IMR-90 (cell line): ENCODE measurements around the gene IL10. TPM values are rescaled to one million over a fixed set of nuclear protein-coding genes. Genes with fewer than 3 reads are reported as not detected.

ENCODE experiments used
- ATAC-seq: fragments of 200-7000 bp; cut with Tn5 transposase; 2 replicates; pipeline ENCODE4 v1.9.1; 2020; ENCODE audit warnings: low read depth, mild to moderate bottlenecking, moderate library complexity
- BruUV-seq: library from RNA; stranded (reverse); fragments of 400-500 nt; replicated peaks from 2 replicates; lab custom pipeline; 2021; lab: Mats Ljungman, UMichigan
- CTCF ChIA-PET: fragments of 300-600 bp; formaldehyde crosslinking; extraction: SDS; loops from one replicate; lab custom pipeline; 2021; ENCODE audit warnings: antibody characterized with exemption; lab: Yijun Ruan, JAX
- POLR2A ChIA-PET: fragments of 300-600 bp; sonication (Branson Sonifier 250); formaldehyde crosslinking; loops from one replicate; lab custom pipeline; 2022; ENCODE audit warnings: antibody characterized with exemption; ENCODE audit not compliant: unreplicated experiment; lab: Charles Lee
- DNase-seq: peaks from one replicate; pipeline ENCODE4 v3.0.0; 2013
- H2AFZ ChIP-seq: replicated peaks from 2 replicates; pipeline ENCODE3; 2013; ENCODE audit warnings: low read length, mild to moderate bottlenecking; ENCODE audit not compliant: poor library complexity
- H2AK5ac ChIP-seq: 2 replicates; pipeline ENCODE4 v1.6.1; 2013; ENCODE audit warnings: low read depth, low read length, inconsistent platforms
- H2AK9ac ChIP-seq: replicated peaks from 2 replicates; pipeline ENCODE3; 2013; ENCODE audit warnings: mild to moderate bottlenecking, low read depth, low read length, moderate library complexity; ENCODE audit not compliant: poor library complexity
- H2BK120ac ChIP-seq: 2 replicates; pipeline ENCODE4 v1.6.1; 2013; ENCODE audit warnings: low read depth, low read length, inconsistent platforms
- H2BK15ac ChIP-seq: 3 replicates; pipeline ENCODE4 v1.6.1; 2013; ENCODE audit warnings: low read depth, low read length, inconsistent platforms
- H2BK20ac ChIP-seq: 2 replicates; pipeline ENCODE4 v1.6.1; 2013; ENCODE audit warnings: low read depth, mild to moderate bottlenecking, inconsistent platforms, low read length, moderate library complexity
- H2BK5ac ChIP-seq: 2 replicates; pipeline ENCODE4 v1.6.1; 2013; ENCODE audit warnings: mild to moderate bottlenecking, low read depth, low read length, inconsistent platforms; ENCODE audit not compliant: poor library complexity, severe bottlenecking
- H3K14ac ChIP-seq: replicated peaks from 2 replicates; pipeline ENCODE4 v1.6.1; 2013; ENCODE audit warnings: low read depth, low read length, inconsistent platforms
- H3K18ac ChIP-seq: 2 replicates; pipeline ENCODE4 v1.6.1; 2013; ENCODE audit warnings: low read depth, low read length, control low read depth
- H3K23ac ChIP-seq: 2 replicates; pipeline ENCODE4 v1.6.1; 2013; ENCODE audit warnings: low read depth, low read length, inconsistent platforms
- H3K27ac ChIP-seq: 2 replicates; pipeline ENCODE4 v1.5.1; 2013; ENCODE audit warnings: mild to moderate bottlenecking, control low read depth, low read length; ENCODE audit not compliant: insufficient read depth
- H3K27me3 ChIP-seq: 2 replicates; pipeline ENCODE4 v1.6.1; 2013; ENCODE audit warnings: low read length; ENCODE audit not compliant: control insufficient read depth, insufficient read depth
- H3K36me3 ChIP-seq: 2 replicates; pipeline ENCODE4 v1.6.1; 2013; ENCODE audit warnings: low read length, mixed read lengths; ENCODE audit not compliant: control insufficient read depth, insufficient read depth
- H3K4ac ChIP-seq: 2 replicates; pipeline ENCODE4 v1.6.1; 2013; ENCODE audit warnings: low read depth, low read length, inconsistent platforms
- H3K4me1 ChIP-seq: 2 replicates; pipeline ENCODE4 v1.6.1; 2013; ENCODE audit warnings: low read length, mixed read lengths; ENCODE audit not compliant: control insufficient read depth, insufficient read depth
- H3K4me2 ChIP-seq: 2 replicates; pipeline ENCODE4 v1.6.1; 2013; ENCODE audit warnings: low read depth, mild to moderate bottlenecking, control low read depth, low read length, moderate library complexity
- H3K4me3 ChIP-seq: 2 replicates; pipeline ENCODE4 v1.5.1; 2013; ENCODE audit warnings: low read depth, mild to moderate bottlenecking, control low read depth, low read length, moderate library complexity; ENCODE audit not compliant: insufficient read depth
- H3K56ac ChIP-seq: 2 replicates; pipeline ENCODE4 v1.6.1; 2013; ENCODE audit warnings: low read length, inconsistent platforms; ENCODE audit not compliant: insufficient read depth; ENCODE audit errors: extremely low read depth
- H3K79me1 ChIP-seq, 2 experiments: 2 replicates each; pipeline ENCODE4 v1.6.1; 2013; ENCODE audit warnings: low read length in 2 of 2, inconsistent platforms in 1 of 2, low read depth in 1 of 2
- H3K9ac ChIP-seq: 2 replicates; pipeline ENCODE4 v1.6.1; 2013; ENCODE audit warnings: low read depth, low read length, control low read depth
- H3K9me1 ChIP-seq: 2 replicates; pipeline ENCODE4 v1.6.1; 2013; ENCODE audit warnings: low read length, inconsistent platforms; ENCODE audit not compliant: insufficient read depth
- H3K9me3 ChIP-seq: 2 replicates; pipeline ENCODE4 v1.6.1; 2013; ENCODE audit warnings: low read length; ENCODE audit not compliant: control insufficient read depth, insufficient read depth
- H4K20me1 ChIP-seq: 2 replicates; pipeline ENCODE4 v1.6.1; 2013; ENCODE audit warnings: low read length, inconsistent platforms; ENCODE audit not compliant: insufficient read depth
- H4K5ac ChIP-seq: 2 replicates; pipeline ENCODE4 v1.6.1; 2013; ENCODE audit warnings: mild to moderate bottlenecking, low read depth, low read length, control low read depth
- H4K8ac ChIP-seq, 2 experiments: 2 replicates each; pipeline ENCODE4 v1.6.1; 2013; ENCODE audit warnings: low read depth in 2 of 2, low read length in 2 of 2, control low read depth in 1 of 2, inconsistent platforms in 1 of 2
- H4K91ac ChIP-seq: 2 replicates; pipeline ENCODE4 v1.6.1; 2013; ENCODE audit warnings: low read depth, low read length, inconsistent platforms; ENCODE audit not compliant: insufficient read depth
- CEBPB ChIP-seq: IDR thresholded peaks from 2 replicates; pipeline ENCODE4 v1.6.1; 2012; ENCODE audit warnings: low read depth, low read length, improper control_type of control experiment
- CHD1 ChIP-seq: IDR thresholded peaks from 2 replicates; pipeline ENCODE4 v1.6.1; 2012; ENCODE audit warnings: low read depth, low read length, improper control_type of control experiment
- FOS ChIP-seq: fragments of 150-350 bp; IDR thresholded peaks from 2 replicates; pipeline ENCODE4 v1.6.1; 2016; ENCODE audit warnings: low read depth, low read length
- MAFK ChIP-seq: IDR thresholded peaks from 2 replicates; pipeline ENCODE4 v1.6.1; 2012; ENCODE audit warnings: low read depth, low read length, improper control_type of control experiment
- MAZ ChIP-seq: IDR thresholded peaks from 2 replicates; pipeline ENCODE4 v1.6.1; 2012; ENCODE audit warnings: low read depth, mild to moderate bottlenecking, low read length, improper control_type of control experiment, moderate library complexity, borderline replicate concordance
- MXI1 ChIP-seq: IDR thresholded peaks from 2 replicates; pipeline ENCODE4 v1.6.1; 2012; ENCODE audit warnings: low read depth, mild to moderate bottlenecking, low read length, moderate library complexity, borderline replicate concordance
- POLR2A ChIP-seq: IDR thresholded peaks from 2 replicates; pipeline ENCODE4 v1.6.1; 2012; ENCODE audit warnings: mild to moderate bottlenecking, low read depth, low read length
- RAD21 ChIP-seq: IDR thresholded peaks from 2 replicates; pipeline ENCODE4 v1.6.1; 2012; ENCODE audit warnings: low read length, improper control_type of control experiment
- RCOR1 ChIP-seq: IDR thresholded peaks from 2 replicates; pipeline ENCODE4 v1.6.1; 2012; ENCODE audit warnings: mild to moderate bottlenecking, low read length, improper control_type of control experiment; ENCODE audit not compliant: insufficient replicate concordance
- SMC3 ChIP-seq: fragments of 150-350 bp; IDR thresholded peaks from 2 replicates; pipeline ENCODE4 v1.6.1; 2016; ENCODE audit warnings: low read depth, mild to moderate bottlenecking, antibody characterized with exemption, low read length, moderate library complexity
- WGBS, 2 experiments: methylation state at CpG; one replicate each; pipeline versions ENCODE4 v1.1.5 to v1.1.7; 2013; ENCODE audit warnings: missing lambda C conversion rate in 2 of 2; ENCODE audit not compliant: insufficient read length in 1 of 2; ENCODE audit errors: extremely low coverage in 2 of 2; 5-methylcytosine and 5-hydroxymethylcytosine counted together
- dilution Hi-C: fragments of 300-500 bp; cut with HindIII; formaldehyde crosslinking; loops from one replicate; pipeline ENCODE4 v1.14.3; 2018; ENCODE audit warnings: low sequenced_read_pairs; ENCODE audit not compliant: unreplicated experiment
- in situ Hi-C: fragments of 300-500 bp; cut with MboI; formaldehyde crosslinking; loops from 3 replicates; pipeline ENCODE4 v1.14.3; 2019; ENCODE audit warnings: low sequenced_read_pairs, inconsistent platforms, mixed read lengths
- intact Hi-C: fragments of 100-400 bp; cut with micrococcal nuclease; formaldehyde crosslinking; loops from 2 replicates; pipeline ENCODE4 v1.10.0; 2022
- polyA plus RNA-seq, 3 experiments: library from polyadenylated mRNA; depleted of rRNA; stranded (reverse); fragments of >200 nt; gene quantifications; 2 replicates each; pipeline ENCODE4 v1.2.3, GENCODE V29; 2012; ENCODE audit warnings: low replicate concordance in 1 of 3
- total RNA-seq: library from RNA; depleted of rRNA; stranded (reverse); fragments of >200 nt; gene quantifications from 2 replicates; pipeline ENCODE4 v1.2.3, GENCODE V29; 2012
- TF ChIP-seq, protein P1 (sequence below): conservative IDR thresholded peaks from 2 replicates; pipeline ENCODE4 v1.5.1; 2012; ENCODE audit warnings: mild to moderate bottlenecking, low read depth, low read length, improper control_type of control experiment

IL10 gene
- total and polyA plus RNA-seq, 2 of the 4 experiments (the other 2 are of a cell fraction), result not detected

- CTCF ChIA-PET, result interaction anchor here (1.3 kb wide), 1 partner anchor 38 kb away, joined by 3 read pairs; no protein-coding TSS in a partner anchor
- DNase-seq (no peak), ATAC-seq (no peak)
- H2BK20ac ChIP-seq, result no peak overlapping the region
- intact Hi-C loops, result no loop called here
- H2AK9ac ChIP-seq, result peak overlapping the region; percentile 30
- H3K27ac ChIP-seq, result no peak overlapping the region
- POLR2A ChIA-PET, result no interaction called here
- H2AK5ac ChIP-seq, result no peak overlapping the region
- in situ Hi-C loops, result no loop called here
- no peak overlapping the region for H3K9ac ChIP-seq
- no peak overlapping the region for H4K91ac ChIP-seq
- H2AFZ ChIP-seq, result peak overlapping the region; percentile 14
- no peak overlapping the region for H4K8ac ChIP-seq
- H3K79me1 ChIP-seq, result no peaks in the 10 kb centered on the region
- no CpG with 5 or more reads among the region's 8 CpGs for WGBS, 2 experiments
- no peaks in the 10 kb centered on the region for H3K4me1 ChIP-seq
- no peak overlapping the region for H3K23ac ChIP-seq
- no peak overlapping the region for H4K5ac ChIP-seq
- H2BK5ac ChIP-seq, result no peak overlapping the region
- H3K4ac ChIP-seq, result no peak overlapping the region
- no peak overlapping the region for H3K4me2 ChIP-seq
- no peaks in the 10 kb centered on the region for H3K9me3 ChIP-seq
- no peaks in the 10 kb centered on the region for H3K36me3 ChIP-seq
- H3K27me3 ChIP-seq, result no peaks in the 10 kb centered on the region
- H3K56ac ChIP-seq, result no peak overlapping the region
- H3K9me1 ChIP-seq, result peaks cover 10% of the 10 kb centered on the region; the same call in 1 of the 2 replicates
- H3K14ac ChIP-seq, result 0 out of 2 replicates have a peak overlapping the region, but pooled peaks have one; percentile 19
- TF ChIP-seq SMC3, result no peak
- no peak for TF ChIP-seq CEBPB
- TF ChIP-seq, protein P1, sequence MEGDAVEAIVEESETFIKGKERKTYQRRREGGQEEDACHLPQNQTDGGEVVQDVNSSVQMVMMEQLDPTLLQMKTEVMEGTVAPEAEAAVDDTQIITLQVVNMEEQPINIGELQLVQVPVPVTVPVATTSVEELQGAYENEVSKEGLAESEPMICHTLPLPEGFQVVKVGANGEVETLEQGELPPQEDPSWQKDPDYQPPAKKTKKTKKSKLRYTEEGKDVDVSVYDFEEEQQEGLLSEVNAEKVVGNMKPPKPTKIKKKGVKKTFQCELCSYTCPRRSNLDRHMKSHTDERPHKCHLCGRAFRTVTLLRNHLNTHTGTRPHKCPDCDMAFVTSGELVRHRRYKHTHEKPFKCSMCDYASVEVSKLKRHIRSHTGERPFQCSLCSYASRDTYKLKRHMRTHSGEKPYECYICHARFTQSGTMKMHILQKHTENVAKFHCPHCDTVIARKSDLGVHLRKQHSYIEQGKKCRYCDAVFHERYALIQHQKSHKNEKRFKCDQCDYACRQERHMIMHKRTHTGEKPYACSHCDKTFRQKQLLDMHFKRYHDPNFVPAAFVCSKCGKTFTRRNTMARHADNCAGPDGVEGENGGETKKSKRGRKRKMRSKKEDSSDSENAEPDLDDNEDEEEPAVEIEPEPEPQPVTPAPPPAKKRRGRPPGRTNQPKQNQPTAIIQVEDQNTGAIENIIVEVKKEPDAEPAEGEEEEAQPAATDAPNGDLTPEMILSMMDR, result peak; percentile 25; the same call in 1 of the 2 replicates
- no peak for TF ChIP-seq FOS
- peak; percentile 11; the same call in 1 of the 2 replicates for TF ChIP-seq RAD21
- no peak for TF ChIP-seq MAFK
- TF ChIP-seq CHD1, result no peak
- TF ChIP-seq RCOR1, result no peak
- TF ChIP-seq POLR2A, result no peak
- no peak for TF ChIP-seq MXI1
- no peak for TF ChIP-seq MAZ
- no peak overlapping the region for H3K18ac ChIP-seq
- H2BK15ac ChIP-seq, result no peak overlapping the region
- dilution Hi-C loops, result no loop called here
- no peak overlapping the region for H3K4me3 ChIP-seq
- no peaks in the 10 kb centered on the region for H4K20me1 ChIP-seq
- no peak overlapping the region for H2BK120ac ChIP-seq
- no TSS peak for BruUV-seq
These were observed 25.5 kb upstream of the IL10 start for GRCh38 chr1:206797534-206798383.
